Neural cell (in vitro differentiated cells): ENCODE data around the gene STOML2. TPM values are rescaled to one million over a fixed set of nuclear protein-coding genes. Genes with fewer than 3 reads are reported as not detected.

Experiments
- H2AFZ ChIP-seq: fragments of 200-600, 300-800 bp; sonication (generic), shearing (Covaris generic); 2 replicates; pipeline ENCODE4 v1.6.0; 2014; ENCODE audit warnings: low read depth, mild to moderate bottlenecking, antibody characterized with exemption, low read length, moderate library complexity
- H3F3A ChIP-seq: fragments of 200-600 bp; shearing (Covaris generic); 2 replicates; pipeline ENCODE4 v1.6.1; 2016; ENCODE audit warnings: mild to moderate bottlenecking, moderate library complexity, mixed read lengths, antibody characterized with exemption, low read length; ENCODE audit not compliant: insufficient read depth, poor library complexity, severe bottlenecking
- H3K27ac ChIP-seq: fragments of 200-600, 300-800 bp; sonication (generic), shearing (Covaris generic); 2 replicates; pipeline ENCODE4 v1.5.1; 2014; ENCODE audit warnings: mild to moderate bottlenecking, low read length, moderate library complexity
- H3K27me3 ChIP-seq: fragments of 300-800, 200-600 bp; sonication (generic), shearing (Covaris generic); 2 replicates; pipeline ENCODE4 v1.6.0; 2014; ENCODE audit warnings: mild to moderate bottlenecking, low read depth, low read length, moderate library complexity; ENCODE audit not compliant: insufficient read depth
- H3K36me3 ChIP-seq: fragments of 300-800, 200-600 bp; sonication (generic), shearing (Covaris generic); 2 replicates; pipeline ENCODE4 v1.5.1; 2014; ENCODE audit warnings: mild to moderate bottlenecking, antibody characterized with exemption, low read length, moderate library complexity; ENCODE audit not compliant: insufficient read depth
- H3K4me2 ChIP-seq: fragments of 300-800, 200-600 bp; sonication (generic), shearing (Covaris generic); 2 replicates; pipeline ENCODE4 v1.6.0; 2014; ENCODE audit warnings: mild to moderate bottlenecking, low read length
- H3K4me3 ChIP-seq: fragments of 300-800, 200-600 bp; sonication (generic), shearing (Covaris generic); 2 replicates; pipeline ENCODE4 v1.5.1; 2014; ENCODE audit warnings: mild to moderate bottlenecking, low read length, moderate library complexity
- H3K79me2 ChIP-seq: fragments of 200-600 bp; shearing (Covaris generic); replicated peaks from 2 replicates; pipeline ENCODE4 v1.6.0; 2014; ENCODE audit warnings: mild to moderate bottlenecking, low read length, moderate library complexity; ENCODE audit not compliant: insufficient read depth
- H3K9ac ChIP-seq: fragments of 300-800, 200-600 bp; sonication (generic), shearing (Covaris generic); 2 replicates; pipeline ENCODE4 v1.6.1; 2016; ENCODE audit warnings: mild to moderate bottlenecking, low read length, mixed read lengths
- H3K9me2 ChIP-seq: fragments of 200-600 bp; shearing (Covaris generic); 2 replicates; pipeline ENCODE4 v1.6.1; 2016; ENCODE audit warnings: mild to moderate bottlenecking, low read length, mixed read lengths; ENCODE audit not compliant: insufficient read depth
- H3K9me3 ChIP-seq: fragments of 200-600, 300-800 bp; sonication (generic), shearing (Covaris generic); 2 replicates; pipeline ENCODE4 v1.6.1; 2016; ENCODE audit warnings: mild to moderate bottlenecking, mixed run types, low read length, moderate library complexity, mixed read lengths
- H4K20me1 ChIP-seq: fragments of 200-600 bp; shearing (Covaris generic); 2 replicates; pipeline ENCODE4 v1.6.1; 2016; ENCODE audit warnings: mild to moderate bottlenecking, mixed run types; ENCODE audit not compliant: insufficient read depth
- EP300 ChIP-seq: fragments of 450-650 bp; conservative IDR thresholded peaks from 2 replicates; pipeline ENCODE4 v1.6.1; 2014; ENCODE audit warnings: antibody characterized with exemption, mild to moderate bottlenecking, moderate library complexity; ENCODE audit not compliant: poor library complexity, severe bottlenecking
- EZH2 ChIP-seq: fragments of 200-600, 300-800 bp; shearing (Covaris generic), sonication (generic); IDR thresholded peaks from 2 replicates; pipeline ENCODE4 v1.6.1; 2014; ENCODE audit warnings: antibody characterized with exemption, low read length, borderline replicate concordance, mild to moderate bottlenecking; ENCODE audit not compliant: insufficient read depth, poor library complexity, severe bottlenecking
- MXI1 ChIP-seq: fragments of 450-650 bp; conservative IDR thresholded peaks from 2 replicates; pipeline ENCODE4 v1.6.1; 2014; ENCODE audit warnings: antibody characterized with exemption, mild to moderate bottlenecking; ENCODE audit not compliant: poor library complexity, severe bottlenecking
- POLR2AphosphoS5 ChIP-seq: IDR thresholded peaks from 2 replicates; pipeline ENCODE4 v1.6.1; 2012
- RAD21 ChIP-seq: fragments of 450-650 bp; conservative IDR thresholded peaks from 2 replicates; pipeline ENCODE4 v1.6.1; 2014; ENCODE audit warnings: antibody characterized with exemption, mild to moderate bottlenecking, moderate library complexity
- SMC3 ChIP-seq: fragments of 450-650 bp; conservative IDR thresholded peaks from 2 replicates; pipeline ENCODE4 v1.6.1; 2014; ENCODE audit warnings: antibody characterized with exemption, mild to moderate bottlenecking, moderate library complexity; ENCODE audit not compliant: poor library complexity
- TAF1 ChIP-seq: IDR thresholded peaks from 2 replicates; pipeline ENCODE4 v1.6.1; 2012; ENCODE audit warnings: low read depth
- polyA plus RNA-seq: library from polyadenylated mRNA; depleted of rRNA; stranded (reverse); fragments of >200 nt; gene quantifications from 2 replicates; pipeline ENCODE4 v1.2.3, GENCODE V29; 2014
- TF ChIP-seq, protein P1 (sequence below): IDR thresholded peaks from 2 replicates; pipeline ENCODE4 v1.6.1; 2012; ENCODE audit warnings: borderline replicate concordance
- TF ChIP-seq, protein P2 (sequence below): fragments of 450-650 bp; IDR thresholded peaks from 2 replicates; pipeline ENCODE4 v1.5.1; 2014; ENCODE audit warnings: antibody characterized with exemption, mild to moderate bottlenecking, moderate library complexity; ENCODE audit not compliant: poor library complexity, severe bottlenecking

STOML2 gene
- polyA plus RNA-seq, 1 donor from 2014 or later = 98.3 TPM

DNA sequence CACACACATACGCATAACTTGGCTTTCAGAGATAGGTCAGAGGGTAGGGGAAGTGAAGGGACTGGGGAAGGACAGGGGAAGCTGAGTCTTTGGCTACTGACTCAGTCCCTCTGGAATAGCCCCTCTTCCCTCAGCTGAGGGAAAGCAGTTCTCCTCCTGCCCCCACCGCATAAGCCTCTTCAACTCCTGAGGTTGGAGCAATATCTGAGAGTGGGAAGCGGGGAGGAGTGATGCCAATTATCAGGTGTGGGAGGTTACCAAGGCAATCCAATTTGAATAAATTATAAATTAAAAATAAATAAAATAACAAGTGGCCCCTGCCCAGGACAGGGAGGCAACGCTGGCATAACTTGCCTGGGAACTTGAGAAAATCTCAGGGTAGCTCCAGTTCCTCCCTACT is 1.7 kb upstream of the STOML2 start:
- peaks cover 7% of the 10 kb centered on the region for H3F3A ChIP-seq
- H3K79me2 ChIP-seq = peaks cover 23% of the 10 kb centered on the region
- H3K9me2 ChIP-seq = no peaks in the 10 kb centered on the region
- H3K27me3 ChIP-seq = no peaks in the 10 kb centered on the region
- no peak overlapping the region for H2AFZ ChIP-seq
- H3K36me3 ChIP-seq = no peaks in the 10 kb centered on the region
- H4K20me1 ChIP-seq = no peaks in the 10 kb centered on the region
- H3K4me2 ChIP-seq = no peak overlapping the region
- peak overlapping the region; percentile 91 for H3K27ac ChIP-seq
- TF ChIP-seq, protein P1, sequence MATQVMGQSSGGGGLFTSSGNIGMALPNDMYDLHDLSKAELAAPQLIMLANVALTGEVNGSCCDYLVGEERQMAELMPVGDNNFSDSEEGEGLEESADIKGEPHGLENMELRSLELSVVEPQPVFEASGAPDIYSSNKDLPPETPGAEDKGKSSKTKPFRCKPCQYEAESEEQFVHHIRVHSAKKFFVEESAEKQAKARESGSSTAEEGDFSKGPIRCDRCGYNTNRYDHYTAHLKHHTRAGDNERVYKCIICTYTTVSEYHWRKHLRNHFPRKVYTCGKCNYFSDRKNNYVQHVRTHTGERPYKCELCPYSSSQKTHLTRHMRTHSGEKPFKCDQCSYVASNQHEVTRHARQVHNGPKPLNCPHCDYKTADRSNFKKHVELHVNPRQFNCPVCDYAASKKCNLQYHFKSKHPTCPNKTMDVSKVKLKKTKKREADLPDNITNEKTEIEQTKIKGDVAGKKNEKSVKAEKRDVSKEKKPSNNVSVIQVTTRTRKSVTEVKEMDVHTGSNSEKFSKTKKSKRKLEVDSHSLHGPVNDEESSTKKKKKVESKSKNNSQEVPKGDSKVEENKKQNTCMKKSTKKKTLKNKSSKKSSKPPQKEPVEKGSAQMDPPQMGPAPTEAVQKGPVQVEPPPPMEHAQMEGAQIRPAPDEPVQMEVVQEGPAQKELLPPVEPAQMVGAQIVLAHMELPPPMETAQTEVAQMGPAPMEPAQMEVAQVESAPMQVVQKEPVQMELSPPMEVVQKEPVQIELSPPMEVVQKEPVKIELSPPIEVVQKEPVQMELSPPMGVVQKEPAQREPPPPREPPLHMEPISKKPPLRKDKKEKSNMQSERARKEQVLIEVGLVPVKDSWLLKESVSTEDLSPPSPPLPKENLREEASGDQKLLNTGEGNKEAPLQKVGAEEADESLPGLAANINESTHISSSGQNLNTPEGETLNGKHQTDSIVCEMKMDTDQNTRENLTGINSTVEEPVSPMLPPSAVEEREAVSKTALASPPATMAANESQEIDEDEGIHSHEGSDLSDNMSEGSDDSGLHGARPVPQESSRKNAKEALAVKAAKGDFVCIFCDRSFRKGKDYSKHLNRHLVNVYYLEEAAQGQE = no peak
- no peak for TF ChIP-seq MXI1
- TF ChIP-seq, protein P2, sequence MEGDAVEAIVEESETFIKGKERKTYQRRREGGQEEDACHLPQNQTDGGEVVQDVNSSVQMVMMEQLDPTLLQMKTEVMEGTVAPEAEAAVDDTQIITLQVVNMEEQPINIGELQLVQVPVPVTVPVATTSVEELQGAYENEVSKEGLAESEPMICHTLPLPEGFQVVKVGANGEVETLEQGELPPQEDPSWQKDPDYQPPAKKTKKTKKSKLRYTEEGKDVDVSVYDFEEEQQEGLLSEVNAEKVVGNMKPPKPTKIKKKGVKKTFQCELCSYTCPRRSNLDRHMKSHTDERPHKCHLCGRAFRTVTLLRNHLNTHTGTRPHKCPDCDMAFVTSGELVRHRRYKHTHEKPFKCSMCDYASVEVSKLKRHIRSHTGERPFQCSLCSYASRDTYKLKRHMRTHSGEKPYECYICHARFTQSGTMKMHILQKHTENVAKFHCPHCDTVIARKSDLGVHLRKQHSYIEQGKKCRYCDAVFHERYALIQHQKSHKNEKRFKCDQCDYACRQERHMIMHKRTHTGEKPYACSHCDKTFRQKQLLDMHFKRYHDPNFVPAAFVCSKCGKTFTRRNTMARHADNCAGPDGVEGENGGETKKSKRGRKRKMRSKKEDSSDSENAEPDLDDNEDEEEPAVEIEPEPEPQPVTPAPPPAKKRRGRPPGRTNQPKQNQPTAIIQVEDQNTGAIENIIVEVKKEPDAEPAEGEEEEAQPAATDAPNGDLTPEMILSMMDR = no peak
- TF ChIP-seq RAD21 = no peak
- no peak for TF ChIP-seq SMC3
- no peak for TF ChIP-seq EP300
- TF ChIP-seq EZH2 = no peak
- no peak for TF ChIP-seq TAF1
- TF ChIP-seq POLR2AphosphoS5 = no peak
- H3K9ac ChIP-seq = peak overlapping the region; percentile 72
- peak overlapping the region; percentile 77 for H3K4me3 ChIP-seq
- H3K9me3 ChIP-seq = no peaks in the 10 kb centered on the region

DNA sequence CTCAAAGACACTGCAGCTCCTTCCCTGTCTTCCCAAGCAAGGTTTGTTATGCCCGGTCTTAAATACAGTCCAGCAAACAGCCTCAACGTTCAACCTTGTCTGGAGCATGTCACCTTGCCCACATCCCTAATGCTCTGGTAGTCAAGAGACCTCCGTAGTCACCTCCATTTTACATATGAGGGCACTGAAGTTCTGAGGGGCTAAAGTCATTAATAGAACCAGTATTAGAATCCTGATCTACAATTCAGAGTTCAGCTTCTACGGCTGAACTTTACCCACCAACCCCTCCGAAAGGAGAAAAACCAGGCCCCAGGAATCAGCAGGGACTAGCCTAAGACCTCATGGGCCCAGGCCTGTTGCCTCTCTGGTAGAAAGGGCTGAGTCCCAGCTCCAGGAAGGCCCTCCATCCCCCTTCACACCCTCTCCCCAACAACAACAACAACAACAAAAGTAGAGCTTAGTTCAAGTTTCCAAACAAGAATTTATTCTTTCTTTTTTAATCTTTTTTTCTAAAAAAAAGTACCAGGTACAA is 795 bp upstream of the STOML2 start:
- no peaks in the 10 kb centered on the region for H4K20me1 ChIP-seq

More for the DNA sequence above, 795 bp upstream of the STOML2 start:
- H3K9me3 ChIP-seq = no peaks in the 10 kb centered on the region
- H3K79me2 ChIP-seq = peaks cover 15% of the 10 kb centered on the region
- H3K4me3 ChIP-seq = peak overlapping the region; percentile 77
- peak overlapping the region; percentile 72 for H3K9ac ChIP-seq
- no peak overlapping the region for H2AFZ ChIP-seq
- no peaks in the 10 kb centered on the region for H3K9me2 ChIP-seq
- peak overlapping the region; percentile 91 for H3K27ac ChIP-seq
- peak overlapping the region; percentile 68 for H3K4me2 ChIP-seq
- no peaks in the 10 kb centered on the region for H3K36me3 ChIP-seq
- TF ChIP-seq POLR2AphosphoS5 (no peak), TAF1 (no peak), MXI1 (no peak), EZH2 (no peak), RAD21 (no peak), EP300 (no peak), SMC3 (no peak)
- TF ChIP-seq, protein P2 = no peak
- TF ChIP-seq, protein P1 = no peak
- H3K27me3 ChIP-seq = no peaks in the 10 kb centered on the region
- H3F3A ChIP-seq = peaks cover 7% of the 10 kb centered on the region
